ENCODE measurements around the gene MSI2.

The MSI2 gene

GRCh38 chr17:57324631-57325030 lies 68.3 kb downstream of the MSI2 start:
- no peak for DNase-seq

- DNase-seq = no peak
These were observed 70.0 kb downstream of the MSI2 start for GRCh38 chr17:57326336-57326735.

- no peak for DNase-seq
These were observed 70.4 kb downstream of the MSI2 start for GRCh38 chr17:57326764-57327163.

GRCh38 chr17:57327176-57327970 lies 71.0 kb downstream of the MSI2 start:
- no peak for DNase-seq

GRCh38 chr17:57328109-57328882 lies 72.0 kb downstream of the MSI2 start:
- no peak for DNase-seq

- no peak for DNase-seq
These were observed 73.3 kb downstream of the MSI2 start for GRCh38 chr17:57329380-57330214.

- DNase-seq = no peak
These were observed 74.3 kb downstream of the MSI2 start for GRCh38 chr17:57330587-57330986.

- no peak for DNase-seq
These were observed 75.1 kb downstream of the MSI2 start for GRCh38 chr17:57331423-57331822.

GRCh38 chr17:57332501-57332900 lies 76.2 kb downstream of the MSI2 start:
- DNase-seq = no peak

GRCh38 chr17:57335195-57335792 lies 79.0 kb downstream of the MSI2 start:
- no peak for DNase-seq

- no peak for DNase-seq
These were observed 81.1 kb downstream of the MSI2 start for GRCh38 chr17:57337390-57337789.

GRCh38 chr17:57338257-57338914 lies 82.1 kb downstream of the MSI2 start:
- DNase-seq = no peak

GRCh38 chr17:57340160-57340981 lies 84.0 kb downstream of the MSI2 start:
- no peak for DNase-seq

GRCh38 chr17:57341611-57342540 lies 85.6 kb downstream of the MSI2 start:
- DNase-seq = no peak

GRCh38 chr17:57342963-57343589 lies 86.8 kb downstream of the MSI2 start:
- DNase-seq = no peak

- DNase-seq = no peak
These were observed 87.4 kb downstream of the MSI2 start for GRCh38 chr17:57343717-57344116.

- DNase-seq = no peak
These were observed 87.9 kb downstream of the MSI2 start for GRCh38 chr17:57344261-57344660.

- DNase-seq = no peak
These were observed 93.4 kb downstream of the MSI2 start for GRCh38 chr17:57349541-57350247.

- no peak for DNase-seq
These were observed 93.9 kb downstream of the MSI2 start for GRCh38 chr17:57350266-57350665.
